IMR-90 (cell line): ENCODE results near the gene MYO5A. TPM values are rescaled to one million over a fixed set of nuclear protein-coding genes. Genes with fewer than 3 reads are reported as not detected.

Experiments used
- polyA plus RNA-seq, 3 experiments: library from polyadenylated mRNA; depleted of rRNA; stranded (reverse); fragments of >200 nt; gene quantifications; 2 replicates each; pipeline ENCODE4 v1.2.3, GENCODE V29; 2012; ENCODE audit warnings: low replicate concordance in 1 of 3
- total RNA-seq: library from RNA; depleted of rRNA; stranded (reverse); fragments of >200 nt; gene quantifications from 2 replicates; pipeline ENCODE4 v1.2.3, GENCODE V29; 2012
- TF ChIP-seq, protein P1 (sequence below): conservative IDR thresholded peaks from 2 replicates; pipeline ENCODE4 v1.5.1; 2012; ENCODE audit warnings: mild to moderate bottlenecking, low read depth, low read length, improper control_type of control experiment

MYO5A gene
- total and polyA plus RNA-seq, 2 of the 4 experiments (the other 2 are of a cell fraction): 19.4 to 69.2 TPM

DNA sequence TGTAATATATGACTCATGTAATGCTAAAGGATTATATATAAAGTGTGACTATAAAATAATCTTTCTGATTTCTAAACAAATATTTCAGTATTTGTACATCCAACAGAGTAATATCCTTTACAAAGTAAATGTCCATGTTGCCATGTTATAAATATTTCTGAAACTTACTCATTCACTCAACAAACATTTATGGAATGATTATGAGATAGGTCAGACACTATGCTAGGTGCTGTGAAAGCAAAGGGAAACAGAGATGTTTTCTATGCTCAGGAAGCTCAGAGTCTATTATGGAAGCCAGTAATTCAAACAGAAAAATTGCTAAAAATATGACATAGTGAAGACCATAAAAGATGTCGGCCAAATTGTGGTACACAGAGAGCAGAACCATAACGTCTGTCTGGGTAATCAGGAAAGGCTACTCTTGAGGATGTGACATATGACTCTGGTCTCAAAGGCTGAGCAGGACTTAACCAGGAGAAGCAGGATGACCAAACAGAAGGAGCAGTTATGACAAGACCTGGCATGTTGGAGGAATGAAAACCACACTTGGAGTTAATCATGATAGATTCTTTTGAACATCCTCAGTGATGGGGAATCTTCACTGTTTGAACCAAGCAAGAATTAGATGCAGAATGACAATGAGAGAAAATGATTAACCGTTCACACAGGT, 194.1 kb downstream of the MYO5A start (continued):
- TF ChIP-seq, protein P1, sequence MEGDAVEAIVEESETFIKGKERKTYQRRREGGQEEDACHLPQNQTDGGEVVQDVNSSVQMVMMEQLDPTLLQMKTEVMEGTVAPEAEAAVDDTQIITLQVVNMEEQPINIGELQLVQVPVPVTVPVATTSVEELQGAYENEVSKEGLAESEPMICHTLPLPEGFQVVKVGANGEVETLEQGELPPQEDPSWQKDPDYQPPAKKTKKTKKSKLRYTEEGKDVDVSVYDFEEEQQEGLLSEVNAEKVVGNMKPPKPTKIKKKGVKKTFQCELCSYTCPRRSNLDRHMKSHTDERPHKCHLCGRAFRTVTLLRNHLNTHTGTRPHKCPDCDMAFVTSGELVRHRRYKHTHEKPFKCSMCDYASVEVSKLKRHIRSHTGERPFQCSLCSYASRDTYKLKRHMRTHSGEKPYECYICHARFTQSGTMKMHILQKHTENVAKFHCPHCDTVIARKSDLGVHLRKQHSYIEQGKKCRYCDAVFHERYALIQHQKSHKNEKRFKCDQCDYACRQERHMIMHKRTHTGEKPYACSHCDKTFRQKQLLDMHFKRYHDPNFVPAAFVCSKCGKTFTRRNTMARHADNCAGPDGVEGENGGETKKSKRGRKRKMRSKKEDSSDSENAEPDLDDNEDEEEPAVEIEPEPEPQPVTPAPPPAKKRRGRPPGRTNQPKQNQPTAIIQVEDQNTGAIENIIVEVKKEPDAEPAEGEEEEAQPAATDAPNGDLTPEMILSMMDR: no peak
